Calu3 (cell line): ENCODE data around the gene OR9A2. TPM values are rescaled to one million over a fixed set of nuclear protein-coding genes. Genes with fewer than 3 reads are reported as not detected.

Experiments used
- BruUV-seq: library from RNA; stranded (reverse); fragments of 400-500 nt; replicated peaks from 2 replicates; lab custom pipeline; 2021; lab: Mats Ljungman, UMichigan
- CTCF ChIA-PET: fragments of 300-600 bp; sonication (Branson Sonifier 250); formaldehyde crosslinking; loops from one replicate; lab custom pipeline; 2022; ENCODE audit warnings: antibody characterized with exemption; lab: Charles Lee
- DNase-seq: peaks from one replicate; pipeline ENCODE4 v3.0.0; 2022
- H3K27ac Mint-ChIP-seq: one replicate; pipeline ENCODE4 v1.8.0; 2022; ENCODE audit warnings: mixed read lengths; ENCODE audit not compliant: unreplicated experiment
- H3K27me3 Mint-ChIP-seq: one replicate; pipeline ENCODE4 v1.8.0; 2022; ENCODE audit warnings: mixed read lengths; ENCODE audit not compliant: unreplicated experiment
- H3K36me3 Mint-ChIP-seq: one replicate; pipeline ENCODE4 v1.8.0; 2022; ENCODE audit warnings: mild to moderate bottlenecking, moderate library complexity, mixed read lengths; ENCODE audit not compliant: insufficient read depth, unreplicated experiment
- H3K4me1 Mint-ChIP-seq: one replicate; pipeline ENCODE4 v1.8.0; 2022; ENCODE audit warnings: mild to moderate bottlenecking, low read depth, mixed read lengths; ENCODE audit not compliant: unreplicated experiment
- H3K4me3 Mint-ChIP-seq: one replicate; pipeline ENCODE4 v1.8.0; 2022; ENCODE audit warnings: mild to moderate bottlenecking, low read depth, moderate library complexity, mixed read lengths; ENCODE audit not compliant: unreplicated experiment
- H3K9me3 Mint-ChIP-seq: one replicate; pipeline ENCODE4 v1.8.0; 2022; ENCODE audit warnings: low read depth, mixed read lengths; ENCODE audit not compliant: unreplicated experiment
- CTCF ChIP-seq: fragments of 200-600 bp; IDR thresholded peaks from one replicate; pipeline ENCODE4 v1.8.0; 2022; ENCODE audit warnings: antibody characterized with exemption; ENCODE audit not compliant: unreplicated experiment
- intact Hi-C: fragments of 100-400 bp; cut with micrococcal nuclease; formaldehyde crosslinking; loops from one replicate; pipeline ENCODE4 v1.10.0; 2022; ENCODE audit not compliant: unreplicated experiment
- total RNA-seq: library from RNA; stranded (reverse); gene quantifications from 2 replicates; pipeline ENCODE4 v1.2.3, GENCODE V29; 2022

The OR9A2 gene
- total RNA-seq, 1 experiment from 2014 or later, result not detected

GRCh38 chr7:143016996-143017395, 9.9 kb downstream of the OR9A2 start:
- BruUV-seq, result no TSS peak
- DNase-seq, result no peak
- Mint-ChIP-seq H3K4me3 (no peak overlapping the region), H3K9me3 (no peaks in the 10 kb centered on the region), H3K27ac (no peak overlapping the region), H3K27me3 (peaks cover 44% of the 10 kb centered on the region), H3K36me3 (no peaks in the 10 kb centered on the region), H3K4me1 (no peaks in the 10 kb centered on the region)
- CTCF ChIA-PET, result interaction anchor here (2.1 kb wide), 1 partner anchor 198 kb away, joined by 8 read pairs; no protein-coding TSS in a partner anchor
- intact Hi-C loops, result no loop called here
- TF ChIP-seq CTCF, result no peak

GRCh38 chr7:143015926-143016490, 10.9 kb downstream of the OR9A2 start:
- Mint-ChIP-seq H3K36me3 (no peaks in the 10 kb centered on the region), H3K4me1 (no peaks in the 10 kb centered on the region), H3K27ac (no peak overlapping the region), H3K27me3 (peaks cover 50% of the 10 kb centered on the region), H3K4me3 (no peak overlapping the region), H3K9me3 (no peaks in the 10 kb centered on the region)
- BruUV-seq, result no TSS peak
- no peak for DNase-seq
- CTCF ChIA-PET, result interaction anchor here (0.6 to 2.1 kb wide), 2 partner anchors 34 to 199 kb away, joined by 3 to 8 read pairs; no protein-coding TSS in a partner anchor
- intact Hi-C loops, result loop anchor here (2.0 kb wide), 1 partner anchor 19 kb away; no protein-coding TSS in a partner anchor
- TF ChIP-seq CTCF, result no peak

- no peaks in the 10 kb centered on the region for H3K4me1 Mint-ChIP-seq
- no peak overlapping the region for H3K4me3 Mint-ChIP-seq
- no peaks in the 10 kb centered on the region for H3K36me3 Mint-ChIP-seq
- H3K27ac Mint-ChIP-seq, result no peak overlapping the region
- intact Hi-C loops, result loop anchor here (2.0 kb wide), 1 partner anchor 20 kb away; no protein-coding TSS in a partner anchor
- TF ChIP-seq CTCF, result no peak
- CTCF ChIA-PET, result no interaction called here
- peaks cover 54% of the 10 kb centered on the region for H3K27me3 Mint-ChIP-seq
- no peaks in the 10 kb centered on the region for H3K9me3 Mint-ChIP-seq
- BruUV-seq, result no TSS peak
- no peak for DNase-seq
These were observed 11.8 kb downstream of the OR9A2 start for GRCh38 chr7:143015084-143015483.

GRCh38 chr7:143013893-143014292, 13.0 kb downstream of the OR9A2 start:
- Mint-ChIP-seq H3K27ac (no peak overlapping the region), H3K27me3 (peaks cover 65% of the 10 kb centered on the region), H3K4me1 (no peaks in the 10 kb centered on the region), H3K4me3 (no peak overlapping the region), H3K9me3 (no peaks in the 10 kb centered on the region), H3K36me3 (no peaks in the 10 kb centered on the region)
- no peak for DNase-seq
- CTCF ChIA-PET, result interaction anchor here (0.6 to 2.7 kb wide), 2 partner anchors 202 to 870 kb away, joined by 6 to 12 read pairs; no protein-coding TSS in a partner anchor
- no TSS peak for BruUV-seq
- intact Hi-C loops, result loop anchor here (2.0 kb wide), 1 partner anchor 21 kb away; no protein-coding TSS in a partner anchor
- TF ChIP-seq CTCF, result no peak
